ENCODE results near the gene CDH4.
"Not testable (repeated sequence)": the region's sequence is repeated elsewhere in the genome, so short reads cannot be mapped to it uniquely, and the experiment has no call there.

CDH4 gene

DNA sequence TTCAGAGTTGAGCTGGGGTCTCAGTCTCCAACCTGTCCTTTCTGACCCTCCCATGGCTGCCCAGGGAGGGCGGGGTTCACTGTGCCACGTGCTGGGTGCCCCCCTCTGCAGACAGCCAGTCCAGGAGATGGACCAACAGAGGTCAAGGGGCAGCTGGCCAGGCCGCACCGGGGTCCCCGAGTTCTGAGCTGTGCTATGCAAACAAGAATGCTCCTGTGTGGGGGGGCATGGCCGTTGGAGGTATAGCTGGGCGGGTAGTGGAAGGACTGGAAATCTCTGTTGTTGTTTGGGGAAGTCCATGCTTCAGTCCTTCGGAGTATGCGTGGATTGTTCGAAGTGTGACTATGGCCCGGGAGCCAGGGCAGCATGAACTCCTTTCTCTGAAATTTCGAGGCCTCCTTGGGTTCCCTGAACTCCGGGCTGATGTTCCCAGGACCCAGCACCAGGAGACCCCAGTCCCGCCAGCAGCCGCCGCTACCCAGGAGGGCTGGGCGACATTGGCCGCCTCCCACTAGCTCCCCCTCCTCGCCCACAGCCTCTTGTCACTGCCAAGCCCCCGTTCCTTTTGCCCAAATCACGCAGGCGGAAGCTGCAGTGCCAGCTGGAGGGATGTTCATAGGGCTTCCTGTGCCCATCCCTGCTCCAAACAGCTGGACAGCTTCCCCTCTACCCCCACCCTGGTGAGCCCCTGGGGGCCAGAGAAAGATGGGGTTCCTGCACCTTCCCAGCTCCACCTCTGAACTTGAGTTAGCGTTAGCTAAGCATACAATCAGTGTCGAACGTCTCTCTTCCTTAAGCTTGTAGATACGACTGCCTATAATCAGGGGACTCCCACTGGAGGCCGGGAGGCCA, 687.0 kb downstream of the CDH4 start:
- DNase-seq (ENCODE audit: low read depth, low spot score) = no peak

DNA sequence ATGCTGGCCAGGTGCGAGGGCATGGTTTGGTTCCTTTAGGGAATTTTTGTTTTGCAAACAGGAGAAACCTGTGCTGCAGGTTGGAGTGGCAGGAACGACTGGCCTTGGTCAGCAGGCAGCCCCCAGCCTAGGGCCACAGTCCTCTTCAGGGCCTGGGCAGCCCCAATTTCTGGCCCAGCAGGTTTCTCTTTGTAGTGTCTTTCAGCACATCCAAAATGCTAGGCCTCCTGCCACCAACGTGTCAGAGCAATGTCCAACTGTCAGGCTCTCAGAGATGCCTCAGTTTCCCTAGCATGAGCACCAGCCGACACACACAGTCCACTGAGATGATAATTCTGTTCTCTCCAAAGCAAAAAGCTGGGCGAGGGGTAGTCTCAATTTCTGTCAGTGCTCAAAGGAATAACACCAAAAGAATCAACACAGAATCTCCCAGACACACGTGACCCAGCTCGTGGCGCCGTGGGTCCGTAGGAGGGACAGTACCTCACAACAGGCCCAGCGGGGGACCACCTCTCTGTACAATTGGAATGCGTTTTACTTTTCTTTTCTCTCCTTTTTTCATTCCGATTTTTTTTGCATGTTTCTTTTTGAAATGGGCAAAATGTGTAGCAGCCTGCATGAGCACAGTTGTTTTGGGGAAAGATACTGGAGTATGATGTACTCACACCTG, 687.8 kb downstream of the CDH4 start:
- DNase-seq (ENCODE audit: low read depth, low spot score) = no peak

DNA sequence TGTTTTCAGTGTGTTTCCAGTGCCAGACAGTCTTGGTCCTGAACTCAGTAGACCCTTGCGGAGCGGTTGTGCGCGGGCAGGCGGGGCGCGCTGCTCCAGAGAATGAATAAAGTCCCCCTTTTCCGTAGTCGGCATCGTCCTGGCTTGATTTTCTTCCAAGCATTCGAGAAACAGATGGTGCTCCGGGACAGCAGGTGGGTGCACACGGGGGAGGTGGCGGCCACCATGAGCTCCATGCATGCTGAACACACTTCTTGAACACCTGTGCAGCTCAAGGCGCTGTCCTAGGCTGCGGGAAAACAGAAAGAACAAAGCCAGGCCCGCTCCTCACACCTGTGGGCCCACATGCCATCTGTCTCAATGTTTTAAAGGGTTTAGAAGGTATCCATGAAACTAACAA, 688.4 kb downstream of the CDH4 start:
- no peak for DNase-seq (ENCODE audit: low read depth, low spot score)

DNA sequence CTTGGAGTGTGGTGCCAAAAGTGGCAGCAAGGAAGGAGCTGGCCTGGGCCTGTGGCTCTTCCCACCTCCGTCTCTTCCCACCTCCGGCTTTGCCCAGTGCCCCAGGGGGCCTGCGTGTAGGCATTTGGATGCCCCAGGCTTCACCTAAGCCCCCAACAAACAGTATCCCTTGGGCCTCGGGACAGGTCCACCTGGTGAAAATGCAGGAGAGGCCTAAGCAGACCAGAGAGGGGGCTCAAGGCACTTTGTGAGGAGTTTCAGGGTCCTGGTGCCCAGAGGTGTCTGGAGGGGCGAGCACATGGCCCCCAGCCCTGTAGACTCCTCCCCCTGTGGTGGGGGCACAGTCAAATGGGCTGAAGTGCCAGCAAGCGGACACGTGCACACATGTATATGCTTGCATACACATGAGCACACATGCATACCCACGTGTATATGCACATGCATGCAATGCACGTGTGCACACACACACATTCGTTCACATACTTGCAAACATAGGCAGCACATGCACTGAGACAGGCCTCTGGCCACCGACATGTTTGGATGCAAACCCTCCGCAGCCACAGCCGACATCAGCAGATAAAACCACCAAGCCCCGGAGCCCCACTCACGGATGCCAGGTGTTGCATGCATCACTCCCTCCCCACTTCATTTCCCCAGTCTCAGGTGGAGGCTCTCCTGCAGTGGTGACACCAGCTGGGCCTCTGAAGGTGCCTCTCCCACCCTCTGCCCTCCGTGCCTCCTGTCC, 689.1 kb downstream of the CDH4 start:
- no peak for DNase-seq (ENCODE audit: low read depth, low spot score)

DNA sequence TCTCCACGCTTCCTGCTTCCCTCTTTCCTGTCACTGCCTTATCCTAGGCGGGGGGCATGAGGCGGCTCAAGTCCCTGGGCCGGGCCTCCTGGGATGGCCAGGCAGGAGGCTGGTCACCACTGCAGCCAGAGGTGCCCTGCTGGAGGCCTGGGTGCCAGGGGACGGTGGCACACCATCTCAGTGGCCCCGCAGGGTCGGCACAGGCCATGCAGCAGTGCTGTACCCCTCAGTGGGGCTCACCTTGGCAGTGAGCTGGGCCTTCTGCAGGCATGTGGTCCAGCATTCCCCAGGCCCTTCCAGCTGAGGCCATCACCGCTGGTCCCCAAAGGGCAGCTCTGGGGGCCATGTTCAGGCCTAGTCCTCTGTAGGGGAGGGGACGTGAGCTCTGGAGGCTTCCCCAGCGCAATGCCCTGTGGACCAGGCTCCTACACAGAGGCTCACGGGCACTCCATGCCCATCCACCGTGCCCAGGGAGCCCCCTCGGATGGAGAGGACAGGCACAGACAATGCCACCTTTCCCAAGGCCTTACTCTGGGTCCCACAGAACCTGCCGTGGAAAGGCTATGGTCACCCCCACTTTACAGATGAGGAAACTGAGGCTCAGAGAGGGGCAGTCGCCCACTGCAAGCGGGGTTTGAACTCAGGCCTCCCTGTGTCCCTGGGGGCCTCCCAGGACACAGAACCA, 689.8 kb downstream of the CDH4 start:
- no peak for DNase-seq (ENCODE audit: low read depth, low spot score)

DNA sequence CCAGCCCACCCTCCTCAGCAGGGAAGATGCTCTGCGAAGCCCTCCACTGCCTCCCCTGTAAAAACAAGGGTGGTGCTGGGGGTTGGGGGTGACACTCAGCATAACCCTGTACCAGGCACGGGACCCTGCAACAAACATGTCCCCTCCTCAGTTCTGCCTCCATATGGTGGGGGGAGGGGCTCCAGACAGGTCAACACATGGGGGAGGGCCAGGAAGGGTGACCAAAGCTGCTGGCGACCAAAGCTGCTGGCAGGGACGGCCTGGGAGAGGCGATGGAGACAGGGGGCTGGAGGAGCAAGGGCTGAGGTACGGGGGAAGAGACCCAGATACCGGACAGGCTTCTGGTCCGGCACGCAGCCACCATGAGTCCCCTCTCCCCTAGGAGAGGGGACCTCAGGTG, 690.5 kb downstream of the CDH4 start:
- no peak for DNase-seq (ENCODE audit: low read depth, low spot score)

DNA sequence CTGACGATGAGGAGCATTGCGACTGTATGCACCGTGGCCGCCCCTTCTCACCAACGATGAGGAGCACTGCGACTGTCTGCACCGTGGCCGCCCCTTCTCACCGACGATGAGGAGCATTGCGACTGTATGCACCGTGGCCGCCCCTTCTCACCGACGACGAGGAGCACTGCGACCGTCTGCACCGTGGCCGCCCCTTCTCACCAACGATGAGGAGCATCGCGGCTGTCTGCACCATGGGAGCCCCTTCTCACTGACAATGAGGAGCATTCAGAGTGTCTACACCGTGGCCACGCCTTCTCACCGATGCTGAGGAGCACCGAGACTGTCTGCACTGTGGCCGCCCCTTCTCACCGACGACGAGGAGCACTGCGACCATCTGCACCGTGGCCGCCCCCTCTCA, 692.9 kb downstream of the CDH4 start:
- DNase-seq (ENCODE audit: low read depth, low spot score) = not testable (repeated sequence)

DNA sequence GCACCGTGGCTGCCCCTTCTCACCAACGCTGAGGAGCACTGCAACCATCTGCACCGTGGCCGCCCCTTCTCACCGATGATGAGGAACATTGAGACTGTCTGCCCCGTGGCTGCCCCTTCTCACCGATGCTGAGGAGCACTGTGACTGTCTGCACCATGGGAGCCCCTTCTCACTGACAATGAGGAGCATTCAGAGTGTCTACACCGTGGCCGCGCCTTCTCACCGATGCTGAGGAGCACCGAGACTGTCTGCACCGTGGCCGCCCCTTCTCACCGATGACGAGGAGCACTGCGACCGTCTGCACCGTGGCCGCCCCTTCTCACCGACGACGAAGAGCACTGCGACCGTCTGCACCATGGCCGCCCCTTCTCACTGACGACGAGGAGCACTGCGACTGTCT, 693.4 kb downstream of the CDH4 start:
- not testable (repeated sequence) for DNase-seq (ENCODE audit: low read depth, low spot score)

DNA sequence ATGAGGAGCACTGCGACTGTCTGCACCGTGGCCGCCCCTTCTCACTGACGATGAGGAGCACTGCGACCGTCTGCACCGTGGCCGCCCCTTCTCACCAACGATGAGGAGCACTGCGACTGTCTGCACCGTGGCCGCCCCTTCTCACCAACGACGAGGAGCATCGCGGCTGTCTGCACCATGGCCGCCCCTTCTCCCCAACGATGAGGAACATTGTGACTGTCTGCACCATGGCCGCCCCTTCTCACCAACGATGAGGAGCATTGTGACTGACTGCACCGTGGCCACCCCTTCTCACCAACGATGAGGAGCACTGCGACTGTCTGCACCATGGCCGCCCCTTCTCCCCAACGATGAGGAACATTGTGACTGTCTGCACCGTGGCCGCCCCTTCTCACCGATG, 696.0 kb downstream of the CDH4 start:
- not testable (repeated sequence) for DNase-seq (ENCODE audit: low read depth, low spot score)

DNA sequence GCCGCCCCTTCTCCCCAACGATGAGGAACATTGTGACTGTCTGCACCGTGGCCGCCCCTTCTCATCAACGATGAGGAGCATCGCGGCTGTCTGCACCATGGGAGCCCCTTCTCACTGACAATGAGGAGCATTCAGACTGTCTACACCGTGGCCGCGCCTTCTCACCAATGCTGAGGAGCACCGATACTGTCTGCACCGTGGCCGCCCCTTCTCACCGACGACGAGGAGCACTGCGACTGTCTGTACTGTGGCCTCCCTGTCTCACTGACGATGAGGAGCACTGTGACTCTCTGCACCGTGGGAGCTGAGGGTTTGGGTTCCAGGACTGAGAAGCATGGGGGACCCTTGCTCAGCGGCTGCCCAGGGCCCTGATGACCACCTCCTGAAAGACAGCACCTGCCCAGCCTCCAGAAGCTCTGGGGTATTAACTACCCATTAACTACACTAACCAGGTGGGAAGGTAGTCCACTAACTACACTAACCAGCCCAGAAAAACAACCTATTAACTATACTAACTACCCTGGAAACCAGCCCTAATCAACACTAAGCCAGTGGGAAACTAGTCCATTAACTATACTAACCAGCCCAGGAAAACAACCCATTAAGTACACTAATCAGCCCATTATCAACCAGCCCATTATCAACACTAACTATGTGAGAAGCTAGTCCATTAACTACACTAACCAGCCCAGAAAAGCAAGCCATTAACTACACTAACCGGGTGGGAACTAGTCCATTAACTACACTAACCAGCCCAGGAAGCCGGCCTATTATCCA, 696.7 kb downstream of the CDH4 start:
- DNase-seq (ENCODE audit: low read depth, low spot score) = no peak

DNA sequence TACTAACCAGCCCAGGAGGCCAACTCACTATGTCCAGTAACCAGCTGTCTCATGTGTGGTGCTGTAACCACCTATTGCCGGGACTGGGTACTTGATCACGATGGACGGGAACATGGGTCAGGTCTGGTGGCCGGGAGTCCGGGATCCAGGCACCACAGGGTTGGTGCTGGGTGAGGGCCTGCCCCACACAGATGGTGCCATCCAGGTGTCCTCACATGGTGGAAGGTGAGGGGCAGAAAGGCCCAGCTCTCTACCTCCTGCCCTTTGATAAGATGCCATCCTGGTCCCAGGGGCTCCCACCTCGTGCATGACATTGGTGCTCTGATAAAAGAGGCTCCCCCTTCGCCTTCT, 697.3 kb downstream of the CDH4 start:
- no peak for DNase-seq (ENCODE audit: low read depth, low spot score)

DNA sequence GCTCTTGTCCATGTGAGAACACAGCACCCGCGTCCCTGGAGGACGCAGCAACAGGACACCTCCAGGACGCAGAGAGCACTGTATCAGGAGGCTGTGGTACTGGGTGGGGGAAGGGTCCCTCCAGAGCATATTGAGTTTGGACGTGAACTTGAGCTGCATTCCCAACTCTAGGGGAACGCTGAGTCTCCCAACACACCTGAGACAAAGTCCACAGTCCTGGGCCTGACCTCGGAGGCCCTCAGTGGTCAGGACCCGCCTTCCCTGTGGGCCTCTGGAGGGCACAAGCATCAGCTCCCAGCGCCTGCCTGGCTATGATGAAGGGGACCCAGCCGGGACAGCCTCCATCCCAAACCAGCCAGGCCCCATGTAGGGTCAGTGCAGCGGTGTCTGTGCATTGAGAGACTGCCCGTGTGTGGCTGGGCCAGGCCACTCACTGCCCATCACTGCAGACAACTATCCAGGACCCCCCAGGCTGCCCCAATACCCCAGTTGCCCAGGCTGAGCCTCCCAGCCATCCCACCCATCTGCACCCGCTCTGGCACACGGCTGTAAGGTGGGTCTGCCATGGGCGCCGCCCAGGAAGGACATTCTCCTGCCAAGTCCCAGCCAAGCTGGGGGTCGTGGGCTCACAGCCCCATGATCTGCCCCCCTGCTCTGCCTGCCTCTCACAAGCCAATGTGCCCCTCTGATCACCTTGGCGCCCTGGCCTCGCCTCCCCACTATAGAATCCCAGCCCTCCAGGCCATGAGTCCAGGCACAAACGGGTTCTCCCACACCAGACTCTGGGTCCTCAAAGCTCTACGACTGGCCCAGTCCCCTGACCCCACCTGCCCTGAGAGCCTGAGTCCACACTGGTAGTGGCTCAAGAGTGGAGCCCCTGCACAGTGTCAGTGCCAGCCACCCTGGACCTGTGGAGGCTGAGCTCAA, 697.9 kb downstream of the CDH4 start:
- DNase-seq (ENCODE audit: low read depth, low spot score) = no peak

DNA sequence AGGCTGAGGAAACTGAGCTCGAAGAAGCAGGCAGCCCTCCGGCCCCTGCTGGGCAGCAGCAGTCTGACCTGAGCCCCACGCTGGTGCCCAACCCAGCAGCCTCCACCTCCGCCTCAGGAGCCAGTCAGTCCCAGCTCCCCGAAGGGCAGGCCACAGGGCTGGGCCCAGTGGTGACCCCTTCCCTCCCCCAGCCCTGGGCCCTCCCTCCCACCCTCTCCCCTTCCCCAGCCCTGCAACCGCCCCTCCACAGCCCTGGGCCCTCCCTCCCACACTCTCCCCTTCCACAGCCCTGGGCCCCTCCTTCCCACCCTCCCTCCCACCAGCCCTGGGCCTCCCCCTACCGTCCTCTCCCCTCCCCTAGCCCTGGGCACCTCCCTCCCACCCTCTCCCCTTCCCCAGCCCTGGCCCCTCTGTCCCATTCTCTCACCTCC, 698.6 kb downstream of the CDH4 start:
- no peak for DNase-seq (ENCODE audit: low read depth, low spot score)

DNA sequence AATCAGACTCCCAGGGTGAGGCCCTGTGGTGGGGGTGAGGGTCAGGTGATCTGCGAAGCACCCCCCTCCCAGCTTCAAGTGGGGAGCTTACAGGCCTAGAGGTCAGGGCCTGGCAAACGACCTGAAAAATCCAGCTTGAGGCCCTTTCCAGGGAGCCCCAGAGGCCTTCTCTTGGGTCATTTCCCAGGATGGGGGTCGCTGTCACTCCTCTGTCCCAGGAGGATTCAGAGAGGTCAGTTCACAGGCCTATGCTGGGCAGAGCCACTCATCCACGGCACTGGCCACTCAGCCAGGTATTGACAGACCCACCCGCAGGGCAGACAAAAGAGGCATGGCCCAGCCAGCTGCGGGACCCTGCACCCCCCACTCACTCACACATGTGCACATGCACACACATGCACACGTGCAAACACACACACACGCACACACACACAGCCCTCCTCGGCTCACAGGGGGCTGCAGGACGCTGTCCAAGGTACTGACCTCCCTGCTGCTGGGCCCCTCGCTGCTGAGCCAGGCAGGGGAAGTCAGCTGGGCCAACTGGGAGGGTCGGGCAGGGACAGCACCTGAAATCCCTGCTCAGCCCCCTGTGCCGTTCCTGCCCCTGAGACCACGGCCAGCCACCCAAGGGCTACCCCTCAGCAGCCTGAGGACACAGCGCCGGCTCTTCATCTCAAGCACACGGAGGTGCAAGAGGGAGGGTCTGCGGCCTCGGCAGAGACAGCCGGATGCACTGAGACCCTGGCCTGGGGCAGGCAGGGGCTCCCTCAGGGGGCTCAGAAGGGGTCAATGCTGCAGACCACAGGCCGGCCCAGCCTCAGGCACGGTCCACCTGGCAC, 699.9 kb downstream of the CDH4 start:
- DNase-seq (ENCODE audit: low read depth, low spot score) = no peak

DNA sequence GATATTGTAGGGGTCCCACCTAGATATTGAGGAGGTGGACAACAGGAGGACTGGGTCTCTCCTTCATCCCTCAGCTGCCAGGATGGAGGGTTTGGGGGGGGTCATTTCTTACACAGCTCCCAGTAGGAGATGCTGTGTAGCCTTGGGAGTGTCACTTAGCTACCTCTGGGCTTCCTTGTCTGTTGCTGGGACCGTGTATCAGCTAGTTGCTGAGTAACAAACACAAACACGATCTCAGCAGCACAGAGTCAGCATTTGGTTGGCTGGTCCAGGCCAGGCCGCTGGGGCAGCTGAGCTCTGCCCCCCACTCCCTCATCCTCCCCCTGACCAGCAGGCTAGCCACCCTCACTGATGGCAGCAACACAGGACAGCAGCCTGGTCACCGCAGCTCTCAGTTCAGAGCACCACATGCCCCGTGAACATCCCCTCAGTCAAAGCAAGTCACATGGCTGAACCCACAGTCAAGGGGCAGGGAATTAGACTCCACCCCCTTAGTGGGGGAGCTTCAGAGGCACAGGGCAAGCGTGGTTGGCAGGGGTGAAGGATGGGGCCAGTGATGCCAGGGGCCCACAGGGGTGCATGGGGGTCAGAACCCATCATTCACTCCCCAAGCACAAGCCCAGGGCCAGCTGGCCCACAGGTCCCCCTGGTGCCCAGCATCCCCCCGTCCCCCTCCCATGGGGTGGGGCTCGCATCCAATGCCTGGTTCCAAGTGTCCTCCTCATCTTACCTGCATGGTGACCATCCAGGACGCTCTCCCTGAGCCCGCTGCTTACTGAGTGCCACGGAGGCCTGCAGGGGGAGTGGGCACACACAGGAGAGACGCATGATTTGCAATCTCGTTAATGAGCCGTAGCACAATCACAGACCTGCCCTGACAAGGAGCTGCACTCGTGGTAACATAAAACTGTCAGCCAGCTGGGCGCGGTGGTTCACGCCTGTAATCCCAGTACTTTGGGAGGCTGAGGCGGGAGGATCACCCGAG, 701.3 kb downstream of the CDH4 start:
- no peak for DNase-seq (ENCODE audit: low read depth, low spot score)

DNA sequence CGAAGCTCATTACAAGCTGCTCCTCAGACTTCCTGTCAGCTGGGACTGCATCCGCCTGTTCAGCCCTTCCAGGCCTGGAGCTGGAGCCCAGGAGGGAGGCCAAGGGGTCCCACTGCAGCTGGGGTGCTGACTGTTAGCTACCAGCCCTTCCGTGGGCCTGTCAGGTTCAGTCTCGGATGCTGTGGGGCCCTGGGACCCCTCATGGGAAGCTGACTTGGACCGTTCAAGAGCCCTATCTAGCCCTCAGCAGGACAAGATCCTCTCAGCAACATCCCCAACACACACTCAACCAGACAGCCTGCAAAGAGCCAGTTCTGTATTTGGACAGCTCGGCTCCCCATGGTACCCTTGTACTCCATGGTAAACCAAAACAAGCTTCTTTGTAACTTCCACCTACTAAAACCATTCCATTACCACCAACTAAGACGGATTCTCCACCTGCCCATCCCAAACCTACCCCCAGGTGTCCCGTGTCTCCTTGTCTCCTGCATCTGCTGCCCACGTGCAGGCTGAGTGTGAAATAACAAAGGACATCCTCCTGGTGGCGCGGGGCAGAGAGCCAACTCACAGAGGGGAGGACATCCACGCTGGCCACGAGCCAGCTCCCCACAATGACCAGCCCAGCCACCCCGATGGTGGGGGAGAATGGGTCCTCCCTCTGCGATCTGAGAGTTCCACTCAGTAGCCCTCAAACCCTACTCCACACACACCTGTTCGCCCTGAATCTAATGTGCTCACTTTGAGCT, 702.4 kb downstream of the CDH4 start:
- DNase-seq (ENCODE audit: low read depth, low spot score) = no peak

DNA sequence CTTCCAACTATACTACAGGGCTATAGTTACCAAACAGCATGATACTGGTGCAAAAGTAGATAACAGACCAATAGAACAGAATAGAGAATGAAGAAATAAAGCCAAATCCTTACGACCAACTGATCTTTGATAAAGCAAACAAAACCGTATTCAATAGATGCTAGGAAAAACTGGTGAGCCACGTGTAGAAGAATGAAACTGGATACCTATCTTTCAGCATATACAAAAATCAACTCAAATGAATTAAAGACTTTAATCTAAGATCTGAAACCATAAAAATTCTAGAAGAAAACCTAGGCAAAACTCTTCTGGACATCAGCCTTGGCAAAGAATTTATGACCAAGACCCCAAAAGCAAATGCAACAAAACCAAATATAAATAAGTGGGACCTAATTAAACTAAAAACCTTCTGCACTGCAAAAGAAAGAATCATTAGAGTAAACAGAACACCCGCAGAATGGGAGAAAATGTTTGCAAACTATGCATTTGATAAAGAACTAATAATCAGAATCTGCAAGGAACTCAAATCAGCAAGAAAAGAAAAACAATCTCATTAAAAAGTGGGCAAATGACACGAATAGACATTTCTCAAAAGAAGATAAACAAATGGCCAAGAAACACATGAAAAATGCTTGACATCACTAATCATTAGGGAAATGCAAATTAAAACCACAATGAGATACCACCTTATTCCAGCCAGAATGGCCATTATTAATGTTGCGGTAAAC, 703.8 kb downstream of the CDH4 start:
- DNase-seq (ENCODE audit: low read depth, low spot score) = no peak
